ENCODE data around the gene PDXK.

The PDXK gene

GRCh38 chr21:43763901-43764523 lies 45.1 kb downstream of the PDXK start:
- no peak for ATAC-seq
- no peak for TF ChIP-seq CREB5 (CRISPR knock-in tag; IDR thresholded peaks at IDR 0.05; ENCODE audit: low read depth)
- TF ChIP-seq PATZ1 (CRISPR knock-in tag; IDR thresholded peaks at IDR 0.05; ENCODE audit: borderline replicate concordance): no peak
- TF ChIP-seq RARB (CRISPR knock-in tag; IDR thresholded peaks at IDR 0.05): no peak
- no peak for TF ChIP-seq ZC3H10 (CRISPR knock-in tag; IDR thresholded peaks at IDR 0.05)
- TF ChIP-seq TOX (CRISPR knock-in tag; IDR thresholded peaks at IDR 0.05; ENCODE audit: borderline replicate concordance): no peak
- no peak for TF ChIP-seq ZFP3 (CRISPR knock-in tag; IDR thresholded peaks at IDR 0.05)
- no peak for TF ChIP-seq TSHZ2 (CRISPR knock-in tag; IDR thresholded peaks at IDR 0.05)
- TF ChIP-seq ZNF70 (CRISPR knock-in tag; IDR thresholded peaks at IDR 0.05): no peak
- no peak for TF ChIP-seq SNAI2 (CRISPR knock-in tag; IDR thresholded peaks at IDR 0.05)
- no peak for TF ChIP-seq POU6F1 (CRISPR knock-in tag; IDR thresholded peaks at IDR 0.05; ENCODE audit: borderline replicate concordance, low read depth)
- TF ChIP-seq CSRNP3 (CRISPR knock-in tag; IDR thresholded peaks at IDR 0.05): no peak
- no peak for TF ChIP-seq CSDC2 (CRISPR knock-in tag; IDR thresholded peaks at IDR 0.05)
- no peak for TF ChIP-seq ZNF565 (CRISPR knock-in tag; conservative IDR thresholded peaks at IDR 0.05; ENCODE audit: low read depth)

- TF ChIP-seq TOX (CRISPR knock-in tag; IDR thresholded peaks at IDR 0.05; ENCODE audit: borderline replicate concordance) (no peak), ZNF70 (CRISPR knock-in tag; IDR thresholded peaks at IDR 0.05) (no peak), PATZ1 (CRISPR knock-in tag; IDR thresholded peaks at IDR 0.05; ENCODE audit: borderline replicate concordance) (no peak), CSRNP3 (CRISPR knock-in tag; IDR thresholded peaks at IDR 0.05) (no peak)
These were observed 45.9 kb downstream of the PDXK start for GRCh38 chr21:43764576-43765495.

More at GRCh38 chr21:43764576-43765495, 45.9 kb downstream of the PDXK start:
- ATAC-seq: peak; percentile 48

Measured in SK-N-SH treated with all-trans-retinoic acid at 6 μM for 48 hours (cell line).